NCI-H1092 treated with DMSO at 0.1 percent for 48 hours (cell line): ENCODE data around the gene TCAP.
"Not testable (repeated sequence)": the region's sequence is repeated elsewhere in the genome, so short reads cannot be mapped to it uniquely, and the experiment has no call there.

ENCODE experiments used
- DNase-seq: peaks from one replicate; lab custom pipeline; 2025; lab: John Stamatoyannopoulos, UW

The TCAP gene

DNA sequence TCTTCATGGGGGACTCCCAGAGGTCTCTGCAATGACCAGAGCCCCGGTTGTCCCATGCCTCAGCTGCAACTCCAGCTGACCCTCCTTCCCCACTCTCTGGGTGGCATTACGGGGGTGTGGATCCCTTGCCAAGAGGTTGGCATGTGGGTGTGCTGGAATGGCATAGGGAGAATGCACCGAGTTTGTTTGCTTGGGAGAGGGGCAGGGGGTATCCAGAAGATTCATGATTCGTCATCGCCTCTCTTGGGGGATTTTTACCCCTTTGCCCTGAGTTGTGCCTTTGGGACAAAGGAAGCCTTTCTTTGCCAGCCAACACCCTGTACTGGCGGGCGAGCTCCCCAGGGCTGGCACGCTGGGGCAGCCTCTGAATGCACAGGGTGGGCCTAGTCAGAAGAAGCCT, 41.2 kb downstream of the TCAP start:
- no peak for DNase-seq

DNA sequence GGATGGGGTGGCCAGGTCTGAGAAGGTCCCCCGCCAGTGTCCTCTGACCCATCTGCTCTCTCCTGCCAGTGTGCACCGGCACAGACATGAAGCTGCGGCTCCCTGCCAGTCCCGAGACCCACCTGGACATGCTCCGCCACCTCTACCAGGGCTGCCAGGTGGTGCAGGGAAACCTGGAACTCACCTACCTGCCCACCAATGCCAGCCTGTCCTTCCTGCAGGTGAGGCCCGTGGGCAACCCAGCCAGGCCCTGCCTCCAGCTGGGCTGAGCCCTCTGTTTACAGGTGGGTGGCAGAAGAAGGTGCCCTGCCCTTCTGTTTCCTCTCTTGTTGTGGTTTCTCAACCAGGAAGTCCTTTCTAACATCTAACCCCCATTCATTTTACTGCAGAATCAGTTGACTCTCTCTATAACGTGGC, 41.8 kb downstream of the TCAP start:
- DNase-seq: no peak

DNA sequence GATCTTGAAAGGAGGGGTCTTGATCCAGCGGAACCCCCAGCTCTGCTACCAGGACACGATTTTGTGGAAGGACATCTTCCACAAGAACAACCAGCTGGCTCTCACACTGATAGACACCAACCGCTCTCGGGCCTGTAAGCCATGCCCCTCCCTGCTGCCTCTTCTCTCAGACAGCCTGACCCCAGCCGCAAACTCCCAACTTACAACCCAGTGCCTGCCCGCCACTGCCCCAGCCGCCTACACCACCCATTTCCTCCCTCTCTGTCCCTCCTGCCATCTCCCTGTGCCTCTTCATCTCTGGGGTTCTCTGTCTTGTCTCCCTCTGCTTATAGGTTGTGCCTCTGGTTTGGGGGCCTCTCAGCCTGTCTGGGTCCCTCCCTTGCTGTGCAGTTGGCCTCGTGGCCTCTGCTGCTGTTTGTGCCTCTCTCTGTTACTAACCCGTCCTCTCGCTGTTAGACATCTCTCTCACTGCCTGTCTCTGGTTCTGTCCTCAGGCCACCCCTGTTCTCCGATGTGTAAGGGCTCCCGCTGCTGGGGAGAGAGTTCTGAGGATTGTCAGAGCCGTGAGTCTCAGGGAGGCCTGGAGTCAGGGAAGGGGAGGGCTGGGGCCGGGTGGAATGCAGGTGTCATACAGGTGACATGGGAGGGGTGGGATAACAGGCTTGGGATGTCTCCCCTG, 44.3 kb downstream of the TCAP start:
- no peak for DNase-seq

DNA sequence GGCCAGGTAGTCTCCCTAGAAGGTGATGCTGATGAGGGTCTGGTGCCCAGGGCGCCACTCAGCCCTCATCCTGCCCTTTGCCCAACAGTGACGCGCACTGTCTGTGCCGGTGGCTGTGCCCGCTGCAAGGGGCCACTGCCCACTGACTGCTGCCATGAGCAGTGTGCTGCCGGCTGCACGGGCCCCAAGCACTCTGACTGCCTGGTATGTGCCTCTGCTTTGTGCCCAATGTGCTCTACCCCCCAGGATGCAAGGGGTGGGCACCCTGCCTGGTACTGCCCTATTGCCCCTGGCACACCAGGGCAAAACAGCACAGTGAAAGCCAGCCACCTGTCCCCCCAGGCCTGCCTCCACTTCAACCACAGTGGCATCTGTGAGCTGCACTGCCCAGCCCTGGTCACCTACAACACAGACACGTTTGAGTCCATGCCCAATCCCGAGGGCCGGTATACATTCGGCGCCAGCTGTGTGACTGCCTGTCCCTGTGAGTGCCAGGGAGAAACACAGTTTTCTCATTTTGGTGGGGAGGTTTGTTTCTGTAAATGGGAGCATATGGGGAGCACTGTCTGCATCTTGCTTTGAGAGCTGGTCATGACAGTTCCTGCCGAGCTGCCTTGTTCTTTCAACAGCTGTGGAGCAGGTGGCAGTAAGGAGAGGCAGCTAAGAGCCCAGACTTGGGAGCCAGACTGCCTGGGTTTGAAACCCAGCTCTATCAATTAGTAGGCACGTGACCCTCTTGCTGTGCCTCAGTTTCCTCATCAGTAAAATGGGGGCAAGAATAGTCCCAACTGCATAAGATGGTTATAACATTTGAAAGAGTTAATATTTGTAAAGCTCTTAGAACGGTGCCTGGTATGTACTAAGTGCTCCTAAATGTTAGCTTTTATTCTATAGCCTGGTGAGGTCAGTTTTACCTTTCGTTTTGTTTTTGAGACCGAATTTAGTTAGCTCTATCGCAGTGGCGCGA, 45.1 kb downstream of the TCAP start:
- no peak for DNase-seq

DNA sequence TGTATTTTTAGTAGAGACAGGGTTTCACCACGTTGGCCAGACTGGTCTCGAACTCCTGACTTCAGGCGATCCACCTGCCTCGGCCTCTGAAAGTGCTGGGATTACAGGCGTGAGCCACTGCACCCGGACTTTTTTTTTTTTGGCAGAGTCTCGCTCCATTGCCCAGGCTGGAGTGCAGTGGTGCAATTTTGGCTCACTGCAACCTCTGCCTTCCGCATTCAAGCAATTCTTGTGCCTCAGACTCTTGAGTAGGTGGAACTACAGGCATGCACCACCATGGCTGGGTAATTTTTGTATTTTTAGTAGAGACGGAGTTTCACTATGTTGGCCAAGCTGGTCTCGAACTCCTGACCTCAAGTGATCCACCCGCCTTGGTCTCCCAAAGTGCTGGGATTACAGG, 45.9 kb downstream of the TCAP start:
- DNase-seq: not testable (repeated sequence)

DNA sequence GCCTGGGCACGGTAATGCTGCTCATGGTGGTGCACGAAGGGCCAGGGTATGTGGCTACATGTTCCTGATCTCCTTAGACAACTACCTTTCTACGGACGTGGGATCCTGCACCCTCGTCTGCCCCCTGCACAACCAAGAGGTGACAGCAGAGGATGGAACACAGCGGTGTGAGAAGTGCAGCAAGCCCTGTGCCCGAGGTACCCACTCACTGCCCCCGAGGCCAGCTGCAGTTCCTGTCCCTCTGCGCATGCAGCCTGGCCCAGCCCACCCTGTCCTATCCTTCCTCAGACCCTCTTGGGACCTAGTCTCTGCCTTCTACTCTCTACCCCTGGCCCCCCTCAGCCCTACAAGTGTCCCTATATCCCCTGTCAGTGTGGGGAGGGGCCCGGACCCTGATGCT, 46.7 kb downstream of the TCAP start:
- DNase-seq: no peak

DNA sequence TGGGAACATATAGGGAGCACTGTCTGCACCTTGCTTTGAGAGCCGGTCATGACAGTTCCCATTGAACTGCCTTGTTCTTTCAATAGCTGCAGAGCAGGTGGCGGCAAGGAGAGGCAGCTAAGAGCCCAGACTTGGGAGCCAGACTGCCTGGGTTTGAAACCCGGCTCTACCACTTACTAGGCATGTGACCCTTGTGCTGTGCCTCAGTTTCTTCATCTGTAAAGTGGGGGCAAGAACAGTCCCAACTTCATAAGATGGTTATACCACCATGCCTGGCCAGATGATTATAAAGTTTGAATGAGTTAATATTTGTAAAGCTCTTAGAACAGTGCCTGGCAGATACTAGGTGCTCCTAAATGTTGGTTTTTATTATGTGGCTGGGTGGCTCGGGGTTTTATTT, 49.1 kb downstream of the TCAP start:
- DNase-seq: no peak

DNA sequence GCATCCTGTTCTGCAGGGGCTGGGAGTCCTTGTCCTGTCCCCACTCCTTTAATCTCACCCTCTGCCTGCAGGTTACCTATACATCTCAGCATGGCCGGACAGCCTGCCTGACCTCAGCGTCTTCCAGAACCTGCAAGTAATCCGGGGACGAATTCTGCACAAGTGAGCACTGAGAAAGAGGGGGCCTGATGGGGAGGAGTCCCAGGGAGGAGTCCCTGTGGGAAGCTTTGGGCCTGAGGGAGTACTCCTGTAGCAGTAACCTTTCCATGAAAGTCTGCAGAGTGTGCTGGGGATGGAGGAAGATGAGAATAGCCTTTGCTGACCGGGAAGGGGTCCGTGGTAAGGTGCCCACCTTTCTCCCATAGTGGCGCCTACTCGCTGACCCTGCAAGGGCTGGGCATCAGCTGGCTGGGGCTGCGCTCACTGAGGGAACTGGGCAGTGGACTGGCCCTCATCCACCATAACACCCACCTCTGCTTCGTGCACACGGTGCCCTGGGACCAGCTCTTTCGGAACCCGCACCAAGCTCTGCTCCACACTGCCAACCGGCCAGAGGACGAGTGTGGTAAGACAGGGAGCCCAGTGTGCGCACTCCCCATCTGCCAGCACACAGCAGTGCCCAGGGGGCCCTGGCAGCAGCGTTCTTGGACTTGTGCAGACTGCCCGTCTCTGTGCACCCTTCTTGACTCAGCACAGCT, 50.4 kb downstream of the TCAP start:
- no peak for DNase-seq
